Liver (tissue), 9 donors: ENCODE data around the gene C12orf57. TPM values are rescaled to one million over a fixed set of nuclear protein-coding genes. Genes with fewer than 3 reads are reported as not detected.

Experiments
- DNase-seq: peaks from one replicate; pipeline ENCODE4 v3.0.0-alpha.2; 2017; ENCODE audit warnings: low spot score
- H3K27ac ChIP-seq, 2 donors: one replicate each; pipeline ENCODE4 v1.7.0; 2013; ENCODE audit warnings: inconsistent platforms in 2 of 2, low read length in 2 of 2, control low read depth in 1 of 2, low read depth in 1 of 2, mild to moderate bottlenecking in 1 of 2
- H3K27me3 ChIP-seq, 4 donors: one replicate each; pipeline versions ENCODE4 v1.6.1 to v1.7.0; 2013; ENCODE audit warnings: low read length in 3 of 4, inconsistent platforms in 1 of 4, mild to moderate bottlenecking in 1 of 4, moderate library complexity in 1 of 4; ENCODE audit not compliant: control insufficient read depth in 4 of 4, insufficient read depth in 4 of 4
- H3K36me3 ChIP-seq, 4 donors: one replicate each; pipeline versions ENCODE4 v1.6.1 to v1.7.0; 2013; ENCODE audit warnings: low read length in 3 of 4, mild to moderate bottlenecking in 3 of 4, low read depth in 1 of 4, moderate library complexity in 1 of 4; ENCODE audit not compliant: control insufficient read depth in 4 of 4, insufficient read depth in 3 of 4
- H3K4me1 ChIP-seq, 4 donors: one replicate each; pipeline versions ENCODE4 v1.6.1 to v1.7.0; 2013; ENCODE audit warnings: low read length in 3 of 4, mild to moderate bottlenecking in 3 of 4, moderate library complexity in 1 of 4; ENCODE audit not compliant: control insufficient read depth in 4 of 4, insufficient read depth in 4 of 4
- H3K4me3 ChIP-seq, 3 donors: one replicate each; pipeline versions ENCODE4 v1.6.1 to v1.7.0; 2013; ENCODE audit warnings: low read length in 3 of 3, control low read depth in 1 of 3, low read depth in 1 of 3, mild to moderate bottlenecking in 1 of 3
- H3K9ac ChIP-seq, 2 donors: one replicate each; pipeline ENCODE4 v1.7.0; 2013; ENCODE audit warnings: low read length in 2 of 2, mild to moderate bottlenecking in 2 of 2, moderate library complexity in 2 of 2, control low read depth in 1 of 2, low read depth in 1 of 2
- H3K9me3 ChIP-seq, 4 donors: one replicate each; pipeline versions ENCODE4 v1.6.1 to v1.7.0; 2013; ENCODE audit warnings: low read length in 3 of 4; ENCODE audit not compliant: control insufficient read depth in 4 of 4
- EGR1 ChIP-seq, 2 donors: IDR thresholded peaks; 2 replicates each; pipeline ENCODE4 v1.6.1; 2016 to 2018; ENCODE audit warnings: antibody characterized with exemption in 2 of 2, low read depth in 2 of 2
- FOXA1 ChIP-seq: IDR thresholded peaks from 2 replicates; pipeline ENCODE4 v1.6.1; 2016; ENCODE audit warnings: antibody characterized with exemption
- FOXA2 ChIP-seq: IDR thresholded peaks from 2 replicates; pipeline ENCODE4 v1.6.1; 2016; ENCODE audit warnings: antibody characterized with exemption
- GABPA ChIP-seq, 2 donors: IDR thresholded peaks in 1 of 2; conservative IDR thresholded peaks in 1 of 2; 2 replicates each; pipeline ENCODE4 v1.6.1; 2016; ENCODE audit warnings: antibody characterized with exemption in 2 of 2, mild to moderate bottlenecking in 1 of 2, moderate library complexity in 1 of 2
- HNF4A ChIP-seq, 2 donors: conservative IDR thresholded peaks; 2 replicates each; pipeline ENCODE4 v1.6.1; 2016; ENCODE audit warnings: antibody characterized with exemption in 2 of 2, mild to moderate bottlenecking in 2 of 2
- HNF4G ChIP-seq: IDR thresholded peaks from 2 replicates; pipeline ENCODE4 v1.6.1; 2016; ENCODE audit warnings: antibody characterized with exemption
- JUND ChIP-seq, 2 donors: IDR thresholded peaks; 2 replicates each; pipeline ENCODE4 v1.6.1; 2016; ENCODE audit warnings: antibody characterized with exemption in 2 of 2
- NR2F2 ChIP-seq: IDR thresholded peaks from 2 replicates; pipeline ENCODE4 v1.6.1; 2016; ENCODE audit warnings: antibody characterized with exemption
- RAD21 ChIP-seq, 2 donors: IDR thresholded peaks; 2 replicates each; pipeline ENCODE4 v1.6.1; 2016; ENCODE audit warnings: antibody characterized with exemption in 2 of 2, mild to moderate bottlenecking in 2 of 2
- RXRA ChIP-seq, 2 donors: IDR thresholded peaks; 2 replicates each; pipeline ENCODE4 v1.6.1; 2017 to 2018; ENCODE audit warnings: antibody characterized with exemption in 2 of 2, mild to moderate bottlenecking in 1 of 2
- SP1 ChIP-seq: IDR thresholded peaks from 2 replicates; pipeline ENCODE4 v1.6.1; 2018; ENCODE audit warnings: antibody characterized with exemption, mild to moderate bottlenecking
- TAF1 ChIP-seq: conservative IDR thresholded peaks from 2 replicates; pipeline ENCODE4 v1.6.1; 2016; ENCODE audit warnings: antibody characterized with exemption, mild to moderate bottlenecking
- YY1 ChIP-seq: IDR thresholded peaks from 2 replicates; pipeline ENCODE4 v1.6.1; 2016; ENCODE audit warnings: antibody characterized with exemption, mild to moderate bottlenecking
- WGBS: extraction: QIAGEN DNeasy Blood & Tissue Kit; methylation state at CpG from one replicate; pipeline ENCODE4 v1.1.7; 2013; 5-methylcytosine and 5-hydroxymethylcytosine counted together
- polyA plus RNA-seq, 2 donors: library from polyadenylated mRNA; stranded (reverse) in 1 of 2; unstranded in 1 of 2; fragments of 200-250 nt in 1 of 2; fragments of >200 nt in 1 of 2; fragmentation: Nextera tagmentation in 1 of 2; extraction: Ambion mirVana in 1 of 2; gene quantifications; one replicate each; pipeline versions ENCODE4 v1.2.1 to v1.2.3, GENCODE V29; 2013 to 2015
- total RNA-seq, 2 donors: library from RNA; depleted of rRNA; stranded (reverse); fragments of >200 nt; gene quantifications; one replicate each; pipeline ENCODE4 v1.2.3, GENCODE V29; 2014
- TF ChIP-seq, protein P1 (sequence below): IDR thresholded peaks from 2 replicates; pipeline ENCODE4 v1.6.1; 2016; ENCODE audit warnings: antibody characterized with exemption
- TF ChIP-seq, protein P2 (sequence below): IDR thresholded peaks from 2 replicates; pipeline ENCODE4 v1.6.1; 2016; ENCODE audit warnings: antibody characterized with exemption, mild to moderate bottlenecking
- TF ChIP-seq, protein P3 (sequence below): IDR thresholded peaks from 2 replicates; pipeline ENCODE4 v1.6.1; 2016; ENCODE audit warnings: antibody characterized with exemption
- TF ChIP-seq, protein P4 (sequence below): fragments of 150-350 bp; IDR thresholded peaks from 2 replicates; pipeline ENCODE4 v1.5.1; 2017; ENCODE audit warnings: improper control_type of control experiment, low read depth, low read length; ENCODE audit not compliant: missing input control
- TF ChIP-seq, protein P5 (sequence below): IDR thresholded peaks from 2 replicates; pipeline ENCODE4 v1.6.1; 2016; ENCODE audit warnings: antibody characterized with exemption
- donor health status: healthy.
- donor health status: healthy.
- donor health status: healthy.
- donor health status: healthy.
- donor health status: healthy.

Gene C12orf57, protein sequence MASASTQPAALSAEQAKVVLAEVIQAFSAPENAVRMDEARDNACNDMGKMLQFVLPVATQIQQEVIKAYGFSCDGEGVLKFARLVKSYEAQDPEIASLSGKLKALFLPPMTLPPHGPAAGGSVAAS
- total RNA-seq (10 to 100 TPM; 49.2 to 53.8 TPM), polyA plus RNA-seq (100 to 1,000 TPM in 1 of 2 donors, 10 to 100 TPM in 1; 77.7 to 193 TPM)

DNA sequence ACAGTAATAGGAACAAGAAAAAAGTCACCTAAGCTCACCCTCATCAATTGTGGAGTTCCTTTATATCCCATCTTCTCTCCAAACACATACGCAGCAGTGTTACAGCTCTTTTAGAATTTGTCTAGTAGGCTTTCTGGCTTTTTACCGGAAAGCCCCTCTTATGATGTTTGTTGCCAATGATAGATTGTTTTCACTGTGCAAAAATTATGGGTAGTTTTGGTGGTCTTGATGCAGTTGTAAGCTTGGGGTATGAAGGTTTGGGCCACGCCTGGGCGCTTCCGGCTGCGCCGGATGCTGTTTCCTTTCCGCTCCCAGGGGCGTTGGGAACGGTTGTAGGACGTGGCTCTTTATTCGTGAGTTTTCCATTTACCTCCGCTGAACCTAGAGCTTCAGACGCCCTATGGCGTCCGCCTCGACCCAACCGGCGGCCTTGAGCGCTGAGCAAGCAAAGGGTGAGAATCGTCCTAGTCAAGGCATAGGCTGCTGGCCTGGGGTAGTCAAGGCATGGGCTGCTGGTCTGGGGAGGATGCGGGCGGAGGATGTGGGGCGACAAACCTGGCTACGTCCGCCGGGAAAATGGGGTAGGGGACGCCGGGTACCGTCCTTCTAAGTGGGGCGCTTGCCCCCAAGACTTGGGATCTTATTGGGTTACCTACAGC is at the start of gene C12orf57, which contains the start of gene RNU7-1:
C12orf57 (plus strand) TSS at position 301 of the 659 bp plus-strand sequence; CDS start at position 401, 100 bp downstream.
RNU7-1 (plus strand) TSS at position 95 of the 659 bp plus-strand sequence.
- peak within 1 kb of the TSS; percentile 56 to 66 (median 58) for H3K4me3 ChIP-seq
- H3K9ac ChIP-seq = peak within 1 kb of the TSS; percentile 34 to 82
- under 1% methylated on average over 31 of the region's 31 CpGs for WGBS
- H3K27me3 ChIP-seq = no peaks in the 10 kb centered on the region
- peak within 1 kb of the TSS; percentile 86 to 96 for H3K27ac ChIP-seq
- peak; percentile 73 for DNase-seq
- no peaks in the 10 kb centered on the region for H3K9me3 ChIP-seq
- H3K36me3 ChIP-seq = no peaks in the 10 kb centered on the region
- H3K4me1 ChIP-seq = peaks cover 10 to 53% (median 37%) of the 10 kb centered on the region in 4 donors
- TF ChIP-seq HNF4G = no peak
- TF ChIP-seq JUND (IDR thresholded peaks at IDR 0.05) = peak; percentile 16 to 20
- TF ChIP-seq, protein P1, sequence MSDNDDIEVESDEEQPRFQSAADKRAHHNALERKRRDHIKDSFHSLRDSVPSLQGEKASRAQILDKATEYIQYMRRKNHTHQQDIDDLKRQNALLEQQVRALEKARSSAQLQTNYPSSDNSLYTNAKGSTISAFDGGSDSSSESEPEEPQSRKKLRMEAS = no peak
- TF ChIP-seq, protein P2, sequence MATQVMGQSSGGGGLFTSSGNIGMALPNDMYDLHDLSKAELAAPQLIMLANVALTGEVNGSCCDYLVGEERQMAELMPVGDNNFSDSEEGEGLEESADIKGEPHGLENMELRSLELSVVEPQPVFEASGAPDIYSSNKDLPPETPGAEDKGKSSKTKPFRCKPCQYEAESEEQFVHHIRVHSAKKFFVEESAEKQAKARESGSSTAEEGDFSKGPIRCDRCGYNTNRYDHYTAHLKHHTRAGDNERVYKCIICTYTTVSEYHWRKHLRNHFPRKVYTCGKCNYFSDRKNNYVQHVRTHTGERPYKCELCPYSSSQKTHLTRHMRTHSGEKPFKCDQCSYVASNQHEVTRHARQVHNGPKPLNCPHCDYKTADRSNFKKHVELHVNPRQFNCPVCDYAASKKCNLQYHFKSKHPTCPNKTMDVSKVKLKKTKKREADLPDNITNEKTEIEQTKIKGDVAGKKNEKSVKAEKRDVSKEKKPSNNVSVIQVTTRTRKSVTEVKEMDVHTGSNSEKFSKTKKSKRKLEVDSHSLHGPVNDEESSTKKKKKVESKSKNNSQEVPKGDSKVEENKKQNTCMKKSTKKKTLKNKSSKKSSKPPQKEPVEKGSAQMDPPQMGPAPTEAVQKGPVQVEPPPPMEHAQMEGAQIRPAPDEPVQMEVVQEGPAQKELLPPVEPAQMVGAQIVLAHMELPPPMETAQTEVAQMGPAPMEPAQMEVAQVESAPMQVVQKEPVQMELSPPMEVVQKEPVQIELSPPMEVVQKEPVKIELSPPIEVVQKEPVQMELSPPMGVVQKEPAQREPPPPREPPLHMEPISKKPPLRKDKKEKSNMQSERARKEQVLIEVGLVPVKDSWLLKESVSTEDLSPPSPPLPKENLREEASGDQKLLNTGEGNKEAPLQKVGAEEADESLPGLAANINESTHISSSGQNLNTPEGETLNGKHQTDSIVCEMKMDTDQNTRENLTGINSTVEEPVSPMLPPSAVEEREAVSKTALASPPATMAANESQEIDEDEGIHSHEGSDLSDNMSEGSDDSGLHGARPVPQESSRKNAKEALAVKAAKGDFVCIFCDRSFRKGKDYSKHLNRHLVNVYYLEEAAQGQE = peak; percentile 75
- peak; percentile 77 for TF ChIP-seq SP1
- TF ChIP-seq FOXA1 = peak; percentile 70
- TF ChIP-seq, protein P3, sequence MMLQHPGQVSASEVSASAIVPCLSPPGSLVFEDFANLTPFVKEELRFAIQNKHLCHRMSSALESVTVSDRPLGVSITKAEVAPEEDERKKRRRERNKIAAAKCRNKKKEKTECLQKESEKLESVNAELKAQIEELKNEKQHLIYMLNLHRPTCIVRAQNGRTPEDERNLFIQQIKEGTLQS = peak; percentile 54
- TF ChIP-seq RXRA (IDR thresholded peaks at IDR 0.05) = peak; percentile 26 to 57
- TF ChIP-seq, protein P4, sequence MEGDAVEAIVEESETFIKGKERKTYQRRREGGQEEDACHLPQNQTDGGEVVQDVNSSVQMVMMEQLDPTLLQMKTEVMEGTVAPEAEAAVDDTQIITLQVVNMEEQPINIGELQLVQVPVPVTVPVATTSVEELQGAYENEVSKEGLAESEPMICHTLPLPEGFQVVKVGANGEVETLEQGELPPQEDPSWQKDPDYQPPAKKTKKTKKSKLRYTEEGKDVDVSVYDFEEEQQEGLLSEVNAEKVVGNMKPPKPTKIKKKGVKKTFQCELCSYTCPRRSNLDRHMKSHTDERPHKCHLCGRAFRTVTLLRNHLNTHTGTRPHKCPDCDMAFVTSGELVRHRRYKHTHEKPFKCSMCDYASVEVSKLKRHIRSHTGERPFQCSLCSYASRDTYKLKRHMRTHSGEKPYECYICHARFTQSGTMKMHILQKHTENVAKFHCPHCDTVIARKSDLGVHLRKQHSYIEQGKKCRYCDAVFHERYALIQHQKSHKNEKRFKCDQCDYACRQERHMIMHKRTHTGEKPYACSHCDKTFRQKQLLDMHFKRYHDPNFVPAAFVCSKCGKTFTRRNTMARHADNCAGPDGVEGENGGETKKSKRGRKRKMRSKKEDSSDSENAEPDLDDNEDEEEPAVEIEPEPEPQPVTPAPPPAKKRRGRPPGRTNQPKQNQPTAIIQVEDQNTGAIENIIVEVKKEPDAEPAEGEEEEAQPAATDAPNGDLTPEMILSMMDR = no peak
- TF ChIP-seq EGR1 (IDR thresholded peaks at IDR 0.05; ENCODE audit: low read depth in 2 of 2) = peak in 1 of 2 donors; percentile 19
- TF ChIP-seq RAD21 (IDR thresholded peaks at IDR 0.05) = no peak
- TF ChIP-seq, protein P5, sequence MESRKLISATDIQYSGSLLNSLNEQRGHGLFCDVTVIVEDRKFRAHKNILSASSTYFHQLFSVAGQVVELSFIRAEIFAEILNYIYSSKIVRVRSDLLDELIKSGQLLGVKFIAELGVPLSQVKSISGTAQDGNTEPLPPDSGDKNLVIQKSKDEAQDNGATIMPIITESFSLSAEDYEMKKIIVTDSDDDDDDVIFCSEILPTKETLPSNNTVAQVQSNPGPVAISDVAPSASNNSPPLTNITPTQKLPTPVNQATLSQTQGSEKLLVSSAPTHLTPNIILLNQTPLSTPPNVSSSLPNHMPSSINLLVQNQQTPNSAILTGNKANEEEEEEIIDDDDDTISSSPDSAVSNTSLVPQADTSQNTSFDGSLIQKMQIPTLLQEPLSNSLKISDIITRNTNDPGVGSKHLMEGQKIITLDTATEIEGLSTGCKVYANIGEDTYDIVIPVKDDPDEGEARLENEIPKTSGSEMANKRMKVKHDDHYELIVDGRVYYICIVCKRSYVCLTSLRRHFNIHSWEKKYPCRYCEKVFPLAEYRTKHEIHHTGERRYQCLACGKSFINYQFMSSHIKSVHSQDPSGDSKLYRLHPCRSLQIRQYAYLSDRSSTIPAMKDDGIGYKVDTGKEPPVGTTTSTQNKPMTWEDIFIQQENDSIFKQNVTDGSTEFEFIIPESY = peak; percentile 59
- peak; percentile 81 to 87 for TF ChIP-seq GABPA (IDR thresholded peaks at IDR 0.05 in 1 of 2, conservative IDR thresholded peaks at IDR 0.05 in 1 of 2)
- peak; percentile 36 for TF ChIP-seq NR2F2
- TF ChIP-seq FOXA2 = no peak
- TF ChIP-seq YY1 = no peak
- no peak for TF ChIP-seq TAF1
- peak in 1 of 2 donors; percentile 32 for TF ChIP-seq HNF4A (conservative IDR thresholded peaks at IDR 0.05)
